Peyer's patch (tissue), 4 donors: ENCODE measurements around the gene MYO1D. TPM values are rescaled to one million over a fixed set of nuclear protein-coding genes. Genes with fewer than 3 reads are reported as not detected.

Source experiments
- DNase-seq, 3 donors: peaks; one replicate each; pipeline ENCODE4 v3.0.0-alpha.2; 2017 to 2019
- H3K27ac ChIP-seq, 4 donors: fragments of 200-600 bp; sonication (generic); one replicate each; pipeline ENCODE4 v1.5.1; 2016 to 2019
- H3K27me3 ChIP-seq, 2 donors: fragments of 200-600 bp; sonication (generic); one replicate each; pipeline ENCODE4 v1.5.1; 2019
- H3K36me3 ChIP-seq, 3 donors: fragments of 200-600 bp; sonication (generic); one replicate each; pipeline ENCODE4 v1.5.1; 2016 to 2019
- H3K4me1 ChIP-seq, 4 donors: fragments of 200-600 bp; sonication (generic); one replicate each; pipeline ENCODE4 v1.5.1; 2016 to 2019
- H3K4me3 ChIP-seq, 4 donors: fragments of 200-600 bp; sonication (generic); 1 replicate in 3 of 4; 2 replicates in 1 of 4; pipeline ENCODE4 v1.5.1; 2016 to 2019; ENCODE audit warnings: mild to moderate bottlenecking in 1 of 4
- H3K9me3 ChIP-seq, 4 donors: fragments of 200-600 bp; sonication (generic); one replicate each; pipeline ENCODE4 v1.5.1; 2016 to 2019; ENCODE audit warnings: mild to moderate bottlenecking in 1 of 4
- POLR2A ChIP-seq, 2 donors: fragments of 450-650 bp; IDR thresholded peaks; one replicate each; pipeline ENCODE4 v1.5.1; 2017; ENCODE audit warnings: antibody characterized with exemption in 2 of 2, mild to moderate bottlenecking in 2 of 2, moderate library complexity in 2 of 2
- total RNA-seq, 4 donors: library from RNA; depleted of rRNA; stranded (reverse); fragments of >200 nt; gene quantifications; one replicate each; pipeline ENCODE4 v1.1.0, GENCODE V29; 2016
- TF ChIP-seq, protein P1 (sequence below), 6 experiments: fragments of 450-650 bp in 4 of 6; fragments of 200-600 bp in 2 of 6; sonication (generic) in 1 of 6; IDR thresholded peaks; one replicate each; pipeline ENCODE4 v1.5.1; 2017 to 2019; ENCODE audit warnings: antibody characterized with exemption in 6 of 6, mild to moderate bottlenecking in 3 of 6, moderate library complexity in 1 of 6

MYO1D gene
- total RNA-seq, 4 donors from 2014 or later = 148 to 340 (median 328) TPM

DNA sequence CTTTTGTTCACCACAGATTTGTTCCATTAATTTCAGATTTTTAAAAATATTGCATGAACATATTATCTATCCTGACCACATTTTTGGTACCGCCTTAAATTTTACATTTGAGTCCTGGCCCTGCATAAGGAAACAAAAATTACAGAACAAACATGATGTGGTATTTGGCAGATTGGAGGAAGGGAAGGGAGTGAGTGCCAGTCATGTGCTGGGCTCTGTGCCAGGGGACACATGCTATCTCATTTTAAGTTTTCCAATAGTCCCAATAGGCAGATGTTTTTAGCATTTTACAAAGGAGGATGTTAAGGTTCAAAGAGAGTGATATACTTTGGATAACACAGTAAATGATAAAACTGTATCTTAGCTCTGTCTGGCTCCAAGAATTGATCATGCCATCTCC, 205.0 kb downstream of the MYO1D start:
- Histone ChIP-seq H3K4me1 (no peaks in the 10 kb centered on the region), H3K4me3 (no peak overlapping the region), H3K27ac (no peak overlapping the region), H3K36me3 (peaks cover 0 to 3% (median 0%) of the 10 kb centered on the region in 3 donors), H3K27me3 (no peaks in the 10 kb centered on the region), H3K9me3 (no peaks in the 10 kb centered on the region)
- TF ChIP-seq, protein P1, sequence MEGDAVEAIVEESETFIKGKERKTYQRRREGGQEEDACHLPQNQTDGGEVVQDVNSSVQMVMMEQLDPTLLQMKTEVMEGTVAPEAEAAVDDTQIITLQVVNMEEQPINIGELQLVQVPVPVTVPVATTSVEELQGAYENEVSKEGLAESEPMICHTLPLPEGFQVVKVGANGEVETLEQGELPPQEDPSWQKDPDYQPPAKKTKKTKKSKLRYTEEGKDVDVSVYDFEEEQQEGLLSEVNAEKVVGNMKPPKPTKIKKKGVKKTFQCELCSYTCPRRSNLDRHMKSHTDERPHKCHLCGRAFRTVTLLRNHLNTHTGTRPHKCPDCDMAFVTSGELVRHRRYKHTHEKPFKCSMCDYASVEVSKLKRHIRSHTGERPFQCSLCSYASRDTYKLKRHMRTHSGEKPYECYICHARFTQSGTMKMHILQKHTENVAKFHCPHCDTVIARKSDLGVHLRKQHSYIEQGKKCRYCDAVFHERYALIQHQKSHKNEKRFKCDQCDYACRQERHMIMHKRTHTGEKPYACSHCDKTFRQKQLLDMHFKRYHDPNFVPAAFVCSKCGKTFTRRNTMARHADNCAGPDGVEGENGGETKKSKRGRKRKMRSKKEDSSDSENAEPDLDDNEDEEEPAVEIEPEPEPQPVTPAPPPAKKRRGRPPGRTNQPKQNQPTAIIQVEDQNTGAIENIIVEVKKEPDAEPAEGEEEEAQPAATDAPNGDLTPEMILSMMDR (IDR thresholded peaks at IDR 0.05) = no peak
- DNase-seq = peak in 1 of 3 donors; percentile 49

DNA sequence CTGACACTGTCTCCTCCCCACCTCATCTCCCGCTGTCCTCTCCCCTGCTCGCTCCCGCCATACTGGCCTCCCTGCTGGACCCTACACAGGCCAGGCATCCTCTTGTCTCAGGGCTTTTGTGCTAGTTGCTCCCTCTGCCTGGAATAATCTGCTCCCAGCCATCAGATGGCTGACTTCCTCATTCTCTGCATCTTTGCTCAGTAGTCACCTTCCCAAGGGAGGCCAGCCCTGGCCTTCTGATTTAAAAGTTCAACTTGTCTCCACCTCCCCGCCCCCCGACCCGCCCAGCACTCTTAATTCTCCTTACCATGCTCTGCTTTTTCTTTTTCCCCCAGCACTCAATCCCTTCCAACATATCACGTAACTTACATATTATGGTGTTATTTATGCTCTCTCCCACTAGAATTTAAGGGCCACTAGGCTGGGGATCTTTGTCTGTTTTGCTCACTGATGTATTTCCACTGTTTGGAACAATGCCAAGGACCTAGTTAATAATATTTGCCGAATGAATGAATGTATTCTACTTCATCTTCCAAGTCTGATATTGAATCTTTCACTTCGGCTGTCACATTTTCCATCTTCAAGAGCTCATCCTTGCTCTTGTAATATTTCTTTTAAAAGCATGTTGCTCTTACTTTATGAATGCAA, 211.9 kb downstream of the MYO1D start:
- no peak overlapping the region for H3K4me3 ChIP-seq
- no peak for DNase-seq
- H3K27ac ChIP-seq = no peak overlapping the region
- H3K9me3 ChIP-seq = no peaks in the 10 kb centered on the region
- no peaks in the 10 kb centered on the region for H3K36me3 ChIP-seq
- no peaks in the 10 kb centered on the region for H3K27me3 ChIP-seq
- TF ChIP-seq POLR2A (IDR thresholded peaks at IDR 0.05) = no peak
- TF ChIP-seq, protein P1 (IDR thresholded peaks at IDR 0.05) = no peak
- no peaks in the 10 kb centered on the region for H3K4me1 ChIP-seq

DNA sequence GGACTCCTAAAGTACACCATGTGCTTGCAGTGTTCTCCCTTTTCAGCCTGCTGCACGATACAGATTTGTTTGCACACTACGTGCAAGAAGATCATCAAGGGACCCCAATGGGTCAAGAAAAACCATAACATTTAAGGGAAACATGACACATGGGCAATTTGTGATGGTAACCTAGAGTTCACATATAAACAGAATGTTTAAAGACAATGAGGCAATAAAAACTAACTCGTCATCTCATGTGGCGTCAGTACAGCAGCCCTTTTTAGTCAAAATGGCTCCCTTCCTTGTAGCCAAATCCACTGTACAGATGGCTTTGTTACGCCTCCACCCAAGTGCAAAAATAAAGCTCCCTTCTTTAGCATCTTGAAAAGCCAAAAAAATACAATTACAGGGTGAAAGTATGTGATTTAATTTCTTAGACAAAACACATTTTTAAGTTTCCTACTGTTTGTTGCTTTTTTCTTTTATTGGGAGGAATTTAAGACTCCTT, 216.4 kb downstream of the MYO1D start:
- no peak for TF ChIP-seq POLR2A (IDR thresholded peaks at IDR 0.05)
- TF ChIP-seq, protein P1 (IDR thresholded peaks at IDR 0.05) = no peak
- Histone ChIP-seq H3K4me3 (no peak overlapping the region), H3K27me3 (no peaks in the 10 kb centered on the region), H3K36me3 (peaks cover 0 to 17% (median 0%) of the 10 kb centered on the region in 3 donors), H3K4me1 (no peaks in the 10 kb centered on the region), H3K27ac (no peak overlapping the region), H3K9me3 (no peaks in the 10 kb centered on the region)
- no peak for DNase-seq

DNA sequence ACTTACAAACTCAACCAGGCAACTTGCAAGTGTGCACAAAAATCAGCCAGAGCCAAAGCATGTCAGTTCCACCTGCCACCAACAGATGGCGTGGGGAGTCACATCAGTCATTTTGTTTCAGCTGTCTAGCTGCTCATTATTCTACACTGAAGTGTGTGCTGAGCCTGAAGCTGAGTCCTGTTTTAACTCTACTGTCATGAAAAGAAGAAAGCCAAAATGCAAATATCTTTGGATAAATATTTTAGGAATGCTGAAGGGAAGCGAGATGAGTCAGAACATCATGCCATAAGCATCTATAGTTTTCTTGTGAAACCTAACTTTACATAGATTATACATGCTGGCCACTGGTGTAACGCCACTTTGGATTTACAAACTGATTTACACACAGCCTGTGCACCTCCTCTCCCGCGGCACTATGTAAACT, 217.5 kb downstream of the MYO1D start:
- no peaks in the 10 kb centered on the region for H3K9me3 ChIP-seq
- TF ChIP-seq POLR2A (IDR thresholded peaks at IDR 0.05) = no peak
- TF ChIP-seq, protein P1 (IDR thresholded peaks at IDR 0.05) = peak; percentile 83 to 91 (median 84)
- H3K27ac ChIP-seq = no peak overlapping the region
- H3K4me1 ChIP-seq = no peaks in the 10 kb centered on the region
- no peaks in the 10 kb centered on the region for H3K27me3 ChIP-seq
- peak; percentile 53 to 86 (median 70) for DNase-seq
- no peak overlapping the region for H3K4me3 ChIP-seq
- peaks cover 0 to 26% (median 0%) of the 10 kb centered on the region in 3 donors for H3K36me3 ChIP-seq

DNA sequence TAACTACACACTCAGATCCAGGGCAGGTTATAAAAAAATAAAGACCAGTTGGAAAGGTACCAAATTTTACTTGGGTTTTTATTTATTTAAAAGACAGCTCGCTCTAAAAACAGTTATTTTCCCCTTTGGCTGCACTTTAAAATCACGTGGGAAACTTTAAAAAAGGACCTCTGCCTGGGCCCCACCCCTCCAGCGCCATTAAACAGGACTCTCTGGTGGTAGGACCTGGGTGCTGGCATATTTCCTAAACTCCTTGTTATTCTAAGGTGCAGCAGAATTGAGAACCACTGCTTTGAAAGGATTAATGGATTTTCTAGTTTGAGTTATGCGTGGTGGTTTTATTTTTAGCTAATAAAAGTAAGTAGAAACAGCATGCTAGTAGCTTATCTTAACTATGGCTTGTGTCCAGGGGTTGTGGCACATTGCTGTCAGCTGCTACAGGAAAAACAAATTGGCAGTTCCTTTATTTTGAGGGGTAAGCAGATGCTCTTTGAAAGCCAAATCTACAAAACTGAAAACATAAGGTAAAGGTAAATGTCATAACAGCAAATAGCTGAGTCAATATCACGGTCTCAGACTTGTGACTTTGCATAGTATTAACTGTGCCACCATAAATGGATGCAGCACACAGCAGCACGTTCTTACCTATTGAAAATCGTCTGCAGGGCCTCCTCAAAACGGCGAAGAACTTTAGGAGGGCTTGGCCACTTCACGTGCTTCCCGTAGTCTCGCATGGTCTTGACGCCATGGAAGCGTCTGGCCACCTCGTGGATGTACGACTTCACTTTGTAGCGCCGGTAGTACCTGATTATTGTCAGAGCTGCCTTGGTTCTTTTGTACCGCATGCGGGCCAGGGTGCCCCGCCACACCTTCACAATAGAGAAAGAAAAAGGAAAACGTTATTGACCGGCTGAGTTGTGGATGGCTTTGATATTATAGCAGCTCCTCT, 218.2 kb downstream of the MYO1D start:
- Histone ChIP-seq H3K27me3 (no peaks in the 10 kb centered on the region), H3K9me3 (no peaks in the 10 kb centered on the region), H3K27ac (no peak overlapping the region), H3K4me3 (no peak overlapping the region), H3K4me1 (no peaks in the 10 kb centered on the region), H3K36me3 (peaks cover 0 to 33% (median 0%) of the 10 kb centered on the region in 3 donors)
- no peak for DNase-seq
- no peak for TF ChIP-seq POLR2A (IDR thresholded peaks at IDR 0.05)
- TF ChIP-seq, protein P1 (IDR thresholded peaks at IDR 0.05) = no peak
